CD4-positive, alpha-beta T cell treated with Interleukin-4 for 1 hour (primary cell): ENCODE data around the gene CSF2RB.

Experiments used
- DNase-seq, 2 donors: peaks; one replicate each; pipeline ENCODE4 v3.0.0-alpha.2; 2020 to 2022

The CSF2RB gene

GRCh38 chr22:36938028-36938425 lies 24.6 kb downstream of the CSF2RB start:
- DNase-seq, result no peak

GRCh38 chr22:36938886-36939285 lies 25.5 kb downstream of the CSF2RB start:
- no peak for DNase-seq

GRCh38 chr22:36940676-36941075 lies 27.2 kb downstream of the CSF2RB start:
- peak in 1 of 2 donors; percentile 6 for DNase-seq

- no peak for DNase-seq
Measured at GRCh38 chr22:36942556-36942955, 29.1 kb downstream of the CSF2RB start.

GRCh38 chr22:36946421-36947158 lies 33.2 kb downstream of the CSF2RB start:
- DNase-seq, result no peak

GRCh38 chr22:36948273-36949225 lies 35.1 kb downstream of the CSF2RB start:
- DNase-seq, result no peak

- DNase-seq, result no peak
Measured at GRCh38 chr22:36950797-36951590, 37.6 kb downstream of the CSF2RB start.

- DNase-seq, result no peak
Measured at GRCh38 chr22:36951746-36952145, 38.3 kb downstream of the CSF2RB start.

- DNase-seq, result no peak
Measured at GRCh38 chr22:36953239-36954080, 40.0 kb downstream of the CSF2RB start.

GRCh38 chr22:36954251-36955014 lies 41.0 kb downstream of the CSF2RB start:
- DNase-seq, result no peak

- DNase-seq, result no peak
Measured at GRCh38 chr22:36955691-36956090, 42.3 kb downstream of the CSF2RB start.

GRCh38 chr22:36958366-36958765 lies 44.9 kb downstream of the CSF2RB start:
- DNase-seq, result no peak

- no peak for DNase-seq
Measured at GRCh38 chr22:36961626-36962025, 48.2 kb downstream of the CSF2RB start.

- no peak for DNase-seq
Measured at GRCh38 chr22:36963302-36963701, 49.9 kb downstream of the CSF2RB start.

GRCh38 chr22:36964106-36964505 lies 50.7 kb downstream of the CSF2RB start:
- no peak for DNase-seq

GRCh38 chr22:36965696-36966095 lies 52.3 kb downstream of the CSF2RB start:
- DNase-seq, result no peak

GRCh38 chr22:36966851-36967540 lies 53.6 kb downstream of the CSF2RB start:
- peak in 1 of 2 donors; percentile 31 for DNase-seq

GRCh38 chr22:36968249-36968964 lies 55.0 kb downstream of the CSF2RB start:
- DNase-seq, result no peak

- no peak for DNase-seq
Measured at GRCh38 chr22:36971341-36972125, 58.1 kb downstream of the CSF2RB start.
